ENCODE measurements around the gene GRAMD1B.
"Not testable (repeated sequence)": the region's sequence is repeated elsewhere in the genome, so short reads cannot be mapped to it uniquely, and the experiment has no call there.

Gene GRAMD1B

DNA sequence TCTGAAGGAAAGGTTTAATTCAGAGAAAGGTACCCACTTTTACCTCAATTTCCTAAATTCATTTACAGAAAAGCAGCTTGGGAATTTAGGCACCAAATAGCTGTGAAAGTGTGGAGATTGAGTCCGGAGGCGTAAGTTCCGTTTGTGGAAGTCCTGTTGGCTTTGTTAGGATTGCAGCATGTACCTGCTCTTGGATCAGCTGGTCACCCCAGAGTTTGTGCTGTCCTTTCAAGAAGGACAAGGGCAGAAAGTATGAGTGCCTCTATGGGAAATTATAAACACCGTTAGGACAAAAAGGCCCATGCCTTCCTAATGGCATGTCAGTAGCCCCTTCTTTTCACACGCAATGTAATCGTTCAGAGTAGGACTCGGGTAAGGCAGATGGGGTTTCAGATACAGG, 126.6 kb downstream of the GRAMD1B start:
- H3K36me3 Mint-ChIP-seq (ENCODE audit: low read depth) = no peaks in the 10 kb centered on the region
- H3K27ac Mint-ChIP-seq = no peak overlapping the region
- no peak for DNase-seq
- peaks cover 22% of the 10 kb centered on the region for H3K4me1 Mint-ChIP-seq (ENCODE audit: low read depth)
- H3K4me3 Mint-ChIP-seq = no peak overlapping the region
- peaks cover 5% of the 10 kb centered on the region for H3K27me3 Mint-ChIP-seq
- no peaks in the 10 kb centered on the region for H3K9me3 Mint-ChIP-seq

DNA sequence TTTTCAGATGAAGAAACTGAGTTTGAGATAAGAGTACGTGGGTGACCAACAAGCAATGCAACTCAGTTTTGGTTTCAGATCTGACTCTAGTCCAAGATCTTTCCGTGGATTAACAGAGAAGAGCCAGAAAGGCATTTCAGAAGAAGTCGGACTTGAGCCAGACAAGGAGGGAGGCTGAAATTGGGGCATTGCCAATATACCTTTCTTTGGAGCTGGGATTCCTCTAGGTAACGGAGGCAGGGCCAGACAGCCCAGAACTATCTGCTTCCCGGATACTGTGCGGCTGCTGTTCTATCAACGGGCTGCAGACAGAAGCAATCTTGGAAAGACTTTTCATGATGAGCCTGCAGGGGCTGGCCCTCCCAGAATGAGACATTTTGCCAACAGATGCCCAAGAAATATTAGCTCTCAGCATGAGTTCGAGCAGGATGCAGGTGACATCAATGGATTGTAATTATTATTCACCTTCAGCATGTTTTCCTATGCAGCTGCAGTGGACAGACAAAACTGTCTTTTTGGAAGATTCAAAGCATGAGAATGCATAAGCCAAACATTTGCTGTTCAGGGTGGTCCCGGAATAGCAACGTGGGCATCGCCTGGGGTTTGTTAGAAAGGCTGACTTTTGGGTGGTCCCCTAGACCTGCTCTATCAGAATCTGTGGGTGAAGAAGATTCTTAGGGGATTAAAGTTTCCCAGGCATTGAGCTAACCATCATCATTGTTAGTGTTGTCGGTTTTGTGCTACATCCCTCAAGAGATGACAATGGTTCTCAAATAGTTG, 128.7 kb downstream of the GRAMD1B start:
- H3K36me3 Mint-ChIP-seq (ENCODE audit: low read depth) = no peaks in the 10 kb centered on the region
- H3K27ac Mint-ChIP-seq = no peak overlapping the region
- H3K4me1 Mint-ChIP-seq (ENCODE audit: low read depth) = peaks cover 20% of the 10 kb centered on the region
- DNase-seq = no peak
- peaks cover 5% of the 10 kb centered on the region for H3K27me3 Mint-ChIP-seq
- H3K4me3 Mint-ChIP-seq = no peak overlapping the region
- no peaks in the 10 kb centered on the region for H3K9me3 Mint-ChIP-seq

DNA sequence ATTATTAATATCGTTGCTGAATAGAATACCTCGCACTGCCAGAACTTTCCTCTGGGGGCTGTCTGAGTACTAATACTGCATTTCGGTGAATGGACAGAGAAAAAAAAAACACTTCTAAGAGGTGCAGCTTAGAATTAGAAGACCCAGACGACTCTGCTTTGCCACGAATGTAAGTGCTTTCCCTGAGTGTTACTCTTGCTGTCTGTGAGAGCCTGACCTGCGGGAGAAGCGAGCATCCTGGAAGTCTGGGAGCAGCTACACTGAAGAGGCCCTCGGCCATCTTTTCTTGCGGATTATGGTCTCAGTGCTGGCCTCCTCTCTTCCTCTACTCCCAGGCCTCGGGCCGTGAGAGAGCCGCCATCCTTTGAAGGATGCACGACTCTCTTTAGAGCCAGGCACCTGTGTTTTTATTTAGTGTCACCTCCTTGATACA, 129.5 kb downstream of the GRAMD1B start:
- Mint-ChIP-seq H3K4me1 (ENCODE audit: low read depth) (peaks cover 20% of the 10 kb centered on the region), H3K9me3 (no peaks in the 10 kb centered on the region), H3K4me3 (no peak overlapping the region), H3K27me3 (peaks cover 5% of the 10 kb centered on the region), H3K27ac (no peak overlapping the region), H3K36me3 (ENCODE audit: low read depth) (no peaks in the 10 kb centered on the region)
- DNase-seq = no peak

DNA sequence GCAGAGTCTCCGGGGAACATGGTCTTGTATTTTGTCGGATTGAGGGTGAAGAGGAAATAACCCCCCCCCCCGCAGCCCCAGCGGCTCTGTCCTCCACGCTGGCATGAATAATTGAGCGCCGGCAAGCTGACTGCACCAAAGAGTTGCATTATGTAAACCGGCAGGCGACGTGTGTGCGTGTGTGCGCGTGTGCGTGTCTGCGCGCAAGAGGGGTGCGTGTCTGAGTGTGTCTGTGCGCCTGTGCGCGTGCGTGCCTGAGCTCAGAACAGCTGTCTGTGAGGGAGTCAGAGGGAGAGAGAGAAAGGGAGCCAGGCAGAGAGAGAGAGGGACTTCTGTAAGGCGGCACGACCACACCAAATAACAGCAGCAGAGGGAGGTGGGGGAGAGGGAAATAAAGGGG, 129.9 kb downstream of the GRAMD1B start:
- Mint-ChIP-seq H3K4me1 (ENCODE audit: low read depth) (peaks cover 20% of the 10 kb centered on the region), H3K27me3 (peaks cover 4% of the 10 kb centered on the region), H3K27ac (peak overlapping the region; percentile 13), H3K36me3 (ENCODE audit: low read depth) (no peaks in the 10 kb centered on the region), H3K4me3 (peak overlapping the region; percentile 66), H3K9me3 (no peaks in the 10 kb centered on the region)
- peak; percentile 55 for DNase-seq

DNA sequence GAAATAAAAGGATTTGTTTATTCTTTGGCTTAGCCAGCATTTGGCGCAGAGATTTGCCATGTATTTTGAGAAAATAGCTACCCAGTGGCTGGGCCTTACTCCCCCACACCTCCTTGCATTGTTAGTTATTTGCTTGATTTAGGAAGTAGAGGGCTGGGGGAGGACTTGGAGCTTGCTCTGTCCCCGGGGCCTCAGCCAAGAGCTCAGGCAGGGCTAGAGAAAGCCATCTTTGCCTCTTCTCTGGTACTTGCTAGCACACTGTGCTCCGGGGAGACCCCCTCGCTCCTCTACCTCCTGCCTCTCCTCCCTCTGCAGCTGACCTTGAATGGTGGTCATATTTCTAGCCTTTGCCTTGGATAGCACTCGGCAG, 131.3 kb downstream of the GRAMD1B start:
- Mint-ChIP-seq H3K36me3 (ENCODE audit: low read depth) (no peaks in the 10 kb centered on the region), H3K4me3 (no peak overlapping the region), H3K27ac (no peak overlapping the region), H3K4me1 (ENCODE audit: low read depth) (peaks cover 20% of the 10 kb centered on the region), H3K9me3 (no peaks in the 10 kb centered on the region), H3K27me3 (peaks cover 3% of the 10 kb centered on the region)
- no peak for DNase-seq

DNA sequence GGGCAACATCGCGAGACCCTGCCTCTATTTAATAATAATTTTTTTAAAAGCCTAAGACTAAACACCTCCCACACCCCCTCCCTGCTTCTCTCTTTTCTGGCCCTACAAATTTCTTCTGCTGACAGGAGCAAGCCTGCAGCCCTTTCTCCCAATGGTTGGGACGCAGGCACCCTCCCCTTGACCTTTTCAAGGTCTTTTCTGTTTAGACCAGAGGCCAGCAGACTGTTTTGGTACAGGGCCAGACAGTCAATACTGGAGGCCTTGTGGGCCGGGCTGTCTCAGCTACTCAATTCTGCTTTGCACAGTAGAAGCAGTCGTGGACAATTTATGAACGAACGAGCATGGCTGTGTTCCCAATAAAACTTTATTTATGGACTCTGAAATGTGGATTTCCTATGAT, 132.1 kb downstream of the GRAMD1B start:
- H3K4me1 Mint-ChIP-seq (ENCODE audit: low read depth) = peaks cover 20% of the 10 kb centered on the region
- H3K27ac Mint-ChIP-seq = no peak overlapping the region
- no peak overlapping the region for H3K4me3 Mint-ChIP-seq
- no peaks in the 10 kb centered on the region for H3K36me3 Mint-ChIP-seq (ENCODE audit: low read depth)
- peaks cover 3% of the 10 kb centered on the region for H3K27me3 Mint-ChIP-seq
- DNase-seq = no peak
- no peaks in the 10 kb centered on the region for H3K9me3 Mint-ChIP-seq

DNA sequence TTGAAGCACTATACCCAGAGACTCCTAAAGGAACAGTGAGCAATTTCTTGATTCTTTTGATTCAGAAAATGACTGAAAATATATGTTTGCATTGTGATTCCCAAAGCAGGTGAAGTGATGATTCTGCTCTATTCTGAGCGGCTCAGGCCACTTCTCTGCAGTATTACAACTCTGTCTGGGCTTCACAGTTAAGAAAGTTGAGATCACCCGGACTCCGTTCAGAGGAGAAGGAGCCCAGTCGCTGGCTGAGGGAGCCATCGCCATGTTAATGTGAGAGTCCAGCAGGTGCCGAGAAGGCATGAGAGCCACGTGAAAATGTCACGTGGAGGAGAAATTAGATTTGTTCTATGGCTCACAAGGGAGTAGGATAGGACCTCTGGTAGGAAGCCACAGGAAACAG, 132.8 kb downstream of the GRAMD1B start:
- Mint-ChIP-seq H3K36me3 (ENCODE audit: low read depth) (no peaks in the 10 kb centered on the region), H3K27me3 (peaks cover 3% of the 10 kb centered on the region), H3K27ac (no peak overlapping the region), H3K4me1 (ENCODE audit: low read depth) (peaks cover 20% of the 10 kb centered on the region), H3K9me3 (no peaks in the 10 kb centered on the region), H3K4me3 (no peak overlapping the region)
- no peak for DNase-seq

DNA sequence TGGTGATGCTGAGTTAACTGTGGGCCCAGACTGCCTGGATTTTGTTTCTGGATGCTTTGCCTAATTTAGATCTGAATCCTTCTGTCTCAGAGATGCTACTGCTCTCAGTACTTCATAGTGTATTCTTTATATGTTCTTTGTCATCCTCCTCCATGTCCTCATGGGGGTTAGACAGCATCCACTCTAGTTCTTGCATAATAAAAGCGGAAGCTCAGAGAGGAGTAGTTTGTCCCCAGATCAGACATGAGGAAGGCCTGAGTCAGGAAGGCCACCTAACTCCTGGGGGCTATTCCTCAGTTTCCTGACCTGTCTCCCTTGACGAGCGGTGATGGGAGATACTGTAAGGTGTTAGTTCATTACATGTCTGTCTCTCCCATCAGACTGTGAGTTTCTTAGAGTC, 134.2 kb downstream of the GRAMD1B start:
- H3K27ac Mint-ChIP-seq = no peak overlapping the region
- peaks cover 3% of the 10 kb centered on the region for H3K27me3 Mint-ChIP-seq
- no peaks in the 10 kb centered on the region for H3K36me3 Mint-ChIP-seq (ENCODE audit: low read depth)
- no peak overlapping the region for H3K4me3 Mint-ChIP-seq
- DNase-seq = no peak
- H3K9me3 Mint-ChIP-seq = no peaks in the 10 kb centered on the region
- H3K4me1 Mint-ChIP-seq (ENCODE audit: low read depth) = peaks cover 15% of the 10 kb centered on the region

DNA sequence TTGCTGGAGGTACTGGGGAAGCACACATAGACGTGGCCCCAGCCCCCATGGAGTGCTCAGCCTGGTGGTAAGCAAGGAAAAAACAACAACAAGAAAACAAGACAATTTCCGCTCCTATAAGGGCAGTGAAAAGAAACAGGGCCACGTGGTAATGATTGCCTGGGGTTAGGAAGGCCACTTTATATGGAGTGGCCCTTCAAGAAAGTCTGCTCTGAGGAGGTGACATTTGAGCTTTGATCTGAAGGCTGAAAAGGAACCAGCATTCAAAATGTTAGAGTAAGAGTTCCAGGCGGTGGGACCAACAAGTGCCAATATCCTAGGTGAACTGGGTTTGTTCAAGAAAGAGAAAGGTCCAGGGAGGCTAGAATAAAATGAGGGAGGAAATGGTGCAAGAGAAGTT, 136.8 kb downstream of the GRAMD1B start:
- H3K4me3 Mint-ChIP-seq = no peak overlapping the region
- no peak for DNase-seq
- no peaks in the 10 kb centered on the region for H3K4me1 Mint-ChIP-seq (ENCODE audit: low read depth)
- H3K27ac Mint-ChIP-seq = no peak overlapping the region
- no peaks in the 10 kb centered on the region for H3K9me3 Mint-ChIP-seq
- no peaks in the 10 kb centered on the region for H3K36me3 Mint-ChIP-seq (ENCODE audit: low read depth)
- no peaks in the 10 kb centered on the region for H3K27me3 Mint-ChIP-seq

DNA sequence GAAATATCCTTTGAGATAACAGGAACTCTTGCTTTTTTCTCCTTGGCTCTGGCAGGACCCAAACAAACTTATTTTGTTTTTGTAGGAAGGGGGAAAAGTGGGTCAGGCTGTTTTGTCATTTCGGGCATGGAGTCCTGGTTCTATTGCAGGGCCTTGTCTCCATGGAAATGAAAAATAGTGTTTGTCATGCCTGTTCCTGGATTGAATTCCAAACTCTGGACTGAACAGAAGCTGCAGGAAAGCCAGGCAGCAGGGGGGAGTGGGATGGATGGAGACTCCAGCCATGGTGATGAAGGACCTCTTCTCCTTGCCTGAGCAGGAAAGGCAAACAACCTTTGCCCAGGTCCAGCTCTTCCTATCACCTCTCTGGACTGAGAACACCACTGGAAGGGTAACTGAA, 137.4 kb downstream of the GRAMD1B start:
- no peak for DNase-seq
- Mint-ChIP-seq H3K36me3 (ENCODE audit: low read depth) (no peaks in the 10 kb centered on the region), H3K27me3 (no peaks in the 10 kb centered on the region), H3K4me3 (no peak overlapping the region), H3K27ac (no peak overlapping the region), H3K4me1 (ENCODE audit: low read depth) (no peaks in the 10 kb centered on the region), H3K9me3 (no peaks in the 10 kb centered on the region)

DNA sequence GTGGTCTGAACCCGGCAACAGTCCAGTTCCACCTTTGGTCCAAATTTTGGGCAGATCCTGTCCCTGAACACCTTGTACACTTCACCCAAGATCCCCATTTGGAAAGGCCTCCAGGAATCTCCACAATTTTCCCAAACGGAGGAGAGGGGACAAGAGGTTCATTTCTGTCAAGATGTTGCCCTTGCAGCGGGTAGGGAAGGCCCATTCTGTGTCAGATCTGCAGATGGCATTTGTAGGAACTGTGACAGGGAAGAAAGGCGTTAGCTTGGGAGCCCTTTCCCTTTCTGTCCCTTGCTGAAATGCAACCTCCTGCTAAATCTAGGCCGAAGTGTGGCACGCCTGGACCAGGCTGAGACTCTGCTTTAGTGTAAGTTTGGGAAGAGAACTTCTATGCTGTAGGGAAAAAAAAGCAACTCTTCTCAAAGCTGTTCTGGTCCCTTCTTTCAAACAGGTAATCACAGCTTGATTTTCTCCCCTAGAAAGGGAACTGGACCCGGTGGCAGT, 138.3 kb downstream of the GRAMD1B start:
- Mint-ChIP-seq H3K27ac (no peak overlapping the region), H3K27me3 (no peaks in the 10 kb centered on the region), H3K4me1 (ENCODE audit: low read depth) (no peaks in the 10 kb centered on the region), H3K4me3 (no peak overlapping the region), H3K36me3 (ENCODE audit: low read depth) (no peaks in the 10 kb centered on the region), H3K9me3 (no peaks in the 10 kb centered on the region)
- no peak for DNase-seq

DNA sequence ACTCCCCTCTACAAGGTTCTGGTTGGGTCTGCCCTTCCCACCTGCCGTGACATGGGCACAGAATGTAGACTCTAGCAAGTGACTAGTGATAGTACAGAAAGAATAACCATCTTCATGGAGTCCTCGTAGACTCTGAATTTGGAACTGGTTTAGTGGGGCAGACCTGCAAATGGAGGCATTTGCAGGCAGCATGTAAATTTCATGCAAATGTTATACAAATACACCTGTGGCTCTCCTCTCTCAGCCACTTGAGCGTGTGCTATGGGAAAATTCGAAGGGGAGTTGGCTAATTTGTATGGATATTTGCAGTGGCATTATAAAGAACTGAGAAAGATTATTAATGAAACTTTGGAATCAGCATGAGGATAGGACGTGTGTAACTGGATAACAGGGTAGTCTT, 139.3 kb downstream of the GRAMD1B start:
- no peak for DNase-seq
- no peaks in the 10 kb centered on the region for H3K36me3 Mint-ChIP-seq (ENCODE audit: low read depth)
- no peak overlapping the region for H3K27ac Mint-ChIP-seq
- no peak overlapping the region for H3K4me3 Mint-ChIP-seq
- H3K9me3 Mint-ChIP-seq = no peaks in the 10 kb centered on the region
- no peaks in the 10 kb centered on the region for H3K4me1 Mint-ChIP-seq (ENCODE audit: low read depth)
- no peaks in the 10 kb centered on the region for H3K27me3 Mint-ChIP-seq

DNA sequence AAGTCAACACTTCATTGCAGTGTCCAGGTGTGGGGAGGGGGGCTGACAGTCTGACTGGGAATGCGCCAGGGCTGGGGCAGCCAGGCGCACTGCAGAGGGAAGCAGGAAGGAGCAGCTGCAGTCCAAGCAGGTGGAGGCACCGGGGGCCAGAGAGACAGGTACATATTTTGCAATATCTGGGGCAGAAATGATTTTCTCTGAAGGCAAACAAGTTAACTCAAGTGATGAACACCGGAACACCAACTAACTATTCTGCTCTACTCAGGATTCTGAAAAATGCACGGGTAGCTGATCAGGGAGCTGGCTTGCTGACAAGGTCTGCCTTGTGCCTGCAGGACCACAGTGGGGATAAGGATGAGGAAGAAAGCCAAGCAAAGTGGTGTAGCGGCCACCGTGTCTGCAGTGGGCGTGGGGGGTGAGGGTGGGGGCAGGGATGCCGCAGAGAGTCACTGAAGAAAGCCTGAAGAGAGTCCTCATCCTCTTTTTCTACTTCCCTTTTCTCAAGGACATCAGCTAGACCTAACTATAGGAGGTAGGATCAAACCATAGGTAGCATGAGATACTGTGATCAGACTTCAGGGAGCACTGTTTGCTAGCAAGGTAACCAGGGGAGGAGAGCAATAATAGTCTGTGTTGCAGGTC, 141.0 kb downstream of the GRAMD1B start:
- Mint-ChIP-seq H3K4me3 (no peak overlapping the region), H3K36me3 (ENCODE audit: low read depth) (no peaks in the 10 kb centered on the region), H3K27ac (no peak overlapping the region), H3K27me3 (no peaks in the 10 kb centered on the region), H3K9me3 (no peaks in the 10 kb centered on the region), H3K4me1 (ENCODE audit: low read depth) (no peaks in the 10 kb centered on the region)
- no peak for DNase-seq

DNA sequence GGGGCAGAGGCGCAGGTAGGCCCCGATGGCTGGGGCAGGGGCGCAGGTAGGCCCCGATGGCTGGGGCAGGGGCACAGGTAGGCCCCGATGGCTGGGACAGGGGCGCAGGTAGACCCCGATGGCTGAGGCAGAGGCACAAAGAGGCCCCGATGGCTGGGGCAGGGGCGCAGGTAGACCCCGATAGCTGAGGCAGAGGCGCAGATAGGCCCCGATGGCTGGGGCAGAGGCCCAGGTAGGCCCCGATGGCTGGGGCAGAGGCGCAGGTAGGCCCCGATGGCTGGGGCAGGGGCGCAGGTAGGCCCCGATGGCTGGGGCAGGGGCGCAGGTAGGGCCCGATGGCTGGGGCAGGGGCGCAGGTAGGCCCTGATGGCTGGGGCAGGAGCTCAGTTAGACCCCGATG, 142.7 kb downstream of the GRAMD1B start:
- DNase-seq; H3K9me3 Mint-ChIP-seq; H3K36me3 Mint-ChIP-seq (ENCODE audit: low read depth); H3K27ac Mint-ChIP-seq; H3K27me3 Mint-ChIP-seq; H3K4me3 Mint-ChIP-seq: not testable (repeated sequence)
- H3K4me1 Mint-ChIP-seq (ENCODE audit: low read depth) = peaks cover 11% of the 10 kb centered on the region

DNA sequence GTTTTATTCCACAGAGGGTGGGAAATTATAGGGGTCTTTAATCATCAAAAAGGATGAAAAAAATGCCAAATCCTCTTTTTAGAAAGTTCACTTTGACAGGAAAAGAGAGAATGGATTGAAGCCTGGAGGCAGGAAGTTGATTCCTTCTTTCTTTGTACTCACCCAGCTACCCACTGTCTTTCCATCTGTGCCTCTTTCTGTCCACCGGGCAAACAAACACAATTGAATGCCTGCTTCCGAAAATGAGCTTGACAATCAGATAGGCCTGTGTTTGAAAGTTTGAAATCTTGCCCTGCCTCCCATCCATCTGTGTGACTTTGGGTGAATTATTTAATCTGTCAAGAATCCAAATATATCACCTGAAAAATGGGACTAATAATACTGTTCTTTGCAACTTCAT, 143.2 kb downstream of the GRAMD1B start:
- H3K9me3 Mint-ChIP-seq = no peaks in the 10 kb centered on the region
- H3K4me3 Mint-ChIP-seq = no peak overlapping the region
- no peak for DNase-seq
- H3K27ac Mint-ChIP-seq = no peak overlapping the region
- H3K4me1 Mint-ChIP-seq (ENCODE audit: low read depth) = peaks cover 11% of the 10 kb centered on the region
- H3K36me3 Mint-ChIP-seq (ENCODE audit: low read depth) = peaks cover 4% of the 10 kb centered on the region
- H3K27me3 Mint-ChIP-seq = no peaks in the 10 kb centered on the region
